DOHH2 (cell line): ENCODE measurements around the gene SUPT3H.

Source experiments
- H3F3A ChIP-seq: fragments of 200-600 bp; sonication (generic), shearing (Covaris generic); 2 replicates; pipeline ENCODE4 v1.6.0; 2016; ENCODE audit warnings: antibody characterized with exemption, mild to moderate bottlenecking; ENCODE audit not compliant: control insufficient read depth, insufficient read depth
- H3K27ac ChIP-seq: fragments of 200-600 bp; sonication (generic); 2 replicates; pipeline ENCODE4 v1.5.1; 2014; ENCODE audit warnings: low read depth, mild to moderate bottlenecking, low read length, moderate library complexity
- H3K27me3 ChIP-seq: fragments of 200-600 bp; sonication (generic); 2 replicates; pipeline ENCODE4 v1.6.1; 2014; ENCODE audit warnings: mild to moderate bottlenecking, low read length, mixed read lengths; ENCODE audit not compliant: control insufficient read depth
- H3K36me3 ChIP-seq: fragments of 200-600 bp; sonication (generic); 2 replicates; pipeline ENCODE4 v1.6.1; 2014; ENCODE audit warnings: mild to moderate bottlenecking, low read length, moderate library complexity, mixed read lengths; ENCODE audit not compliant: control insufficient read depth
- H3K4me1 ChIP-seq: fragments of 200-600 bp; sonication (generic); 2 replicates; pipeline ENCODE4 v1.6.1; 2014; ENCODE audit warnings: mild to moderate bottlenecking, low read length, mixed read lengths; ENCODE audit not compliant: control insufficient read depth
- H3K4me2 ChIP-seq: fragments of 200-600 bp; sonication (generic); 2 replicates; pipeline ENCODE4 v1.6.0; 2014; ENCODE audit warnings: mild to moderate bottlenecking, low read length, moderate library complexity
- H3K4me3 ChIP-seq: fragments of 200-600 bp; sonication (generic); 2 replicates; pipeline ENCODE4 v1.5.1; 2014; ENCODE audit warnings: mild to moderate bottlenecking, low read length, mixed read lengths
- H3K79me2 ChIP-seq: fragments of 200-600 bp; sonication (generic); 2 replicates; pipeline ENCODE4 v1.6.1; 2014; ENCODE audit warnings: mild to moderate bottlenecking, low read length, mixed read lengths; ENCODE audit not compliant: control insufficient read depth
- H3K9me2 ChIP-seq: fragments of 200-600 bp; sonication (generic); replicated peaks from 2 replicates; pipeline ENCODE4 v1.6.1; 2014; ENCODE audit warnings: mild to moderate bottlenecking, low read length, mixed read lengths; ENCODE audit not compliant: control insufficient read depth
- H3K9me3 ChIP-seq: fragments of 200-600 bp; sonication (generic); 2 replicates; pipeline ENCODE4 v1.6.1; 2014; ENCODE audit warnings: antibody characterized with exemption, low read length, mixed read lengths; ENCODE audit not compliant: control insufficient read depth, insufficient read depth
- H4K20me1 ChIP-seq: fragments of 200-600 bp; sonication (generic); 2 replicates; pipeline ENCODE4 v1.6.0; 2014; ENCODE audit warnings: low read depth, mild to moderate bottlenecking, antibody characterized with exemption, low read length, moderate library complexity; ENCODE audit not compliant: control insufficient read depth, insufficient read depth
- EZH2phosphoT487 ChIP-seq: fragments of 200-600 bp; sonication (generic); IDR thresholded peaks from 2 replicates; pipeline ENCODE4 v1.6.1; 2017; ENCODE audit warnings: borderline replicate concordance, mild to moderate bottlenecking, antibody characterized with exemption, low read length, moderate library complexity, mixed read lengths
- TF ChIP-seq, protein P1 (sequence below): fragments of 200-600 bp; sonication (generic); IDR thresholded peaks from one replicate; pipeline ENCODE4 v1.5.1; 2014; ENCODE audit warnings: antibody characterized with exemption, mild to moderate bottlenecking, low read depth, low read length; ENCODE audit not compliant: poor library complexity, severe bottlenecking

Gene SUPT3H

DNA sequence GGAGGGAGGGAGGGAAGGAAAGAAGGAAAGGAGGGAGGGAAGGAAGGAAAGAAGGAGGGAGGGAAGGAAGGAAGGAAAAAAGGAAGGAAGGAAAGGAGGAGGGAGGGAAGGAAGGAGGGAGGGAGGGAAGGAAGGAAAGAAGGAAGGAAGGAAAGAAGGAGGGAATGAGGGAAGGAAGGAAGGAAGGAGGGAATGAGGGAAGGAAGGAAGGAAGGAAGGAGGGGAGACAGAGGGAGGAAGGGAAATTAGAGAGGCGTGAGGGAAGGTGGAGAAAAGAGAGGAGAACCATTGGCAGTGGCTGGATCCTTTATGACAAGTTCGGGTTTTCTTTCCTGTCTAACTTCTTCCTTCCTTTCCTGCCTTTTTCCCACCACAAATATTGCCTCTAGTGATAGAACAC lies 22.3 kb upstream of the SUPT3H start:
- no peak overlapping the region for H3K27ac ChIP-seq
- no peak for TF ChIP-seq EZH2phosphoT487
- TF ChIP-seq, protein P1, sequence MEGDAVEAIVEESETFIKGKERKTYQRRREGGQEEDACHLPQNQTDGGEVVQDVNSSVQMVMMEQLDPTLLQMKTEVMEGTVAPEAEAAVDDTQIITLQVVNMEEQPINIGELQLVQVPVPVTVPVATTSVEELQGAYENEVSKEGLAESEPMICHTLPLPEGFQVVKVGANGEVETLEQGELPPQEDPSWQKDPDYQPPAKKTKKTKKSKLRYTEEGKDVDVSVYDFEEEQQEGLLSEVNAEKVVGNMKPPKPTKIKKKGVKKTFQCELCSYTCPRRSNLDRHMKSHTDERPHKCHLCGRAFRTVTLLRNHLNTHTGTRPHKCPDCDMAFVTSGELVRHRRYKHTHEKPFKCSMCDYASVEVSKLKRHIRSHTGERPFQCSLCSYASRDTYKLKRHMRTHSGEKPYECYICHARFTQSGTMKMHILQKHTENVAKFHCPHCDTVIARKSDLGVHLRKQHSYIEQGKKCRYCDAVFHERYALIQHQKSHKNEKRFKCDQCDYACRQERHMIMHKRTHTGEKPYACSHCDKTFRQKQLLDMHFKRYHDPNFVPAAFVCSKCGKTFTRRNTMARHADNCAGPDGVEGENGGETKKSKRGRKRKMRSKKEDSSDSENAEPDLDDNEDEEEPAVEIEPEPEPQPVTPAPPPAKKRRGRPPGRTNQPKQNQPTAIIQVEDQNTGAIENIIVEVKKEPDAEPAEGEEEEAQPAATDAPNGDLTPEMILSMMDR = no peak
- no peaks in the 10 kb centered on the region for H3F3A ChIP-seq
- no peaks in the 10 kb centered on the region for H3K9me2 ChIP-seq
- peaks cover 11% of the 10 kb centered on the region; the same call in 1 of the 2 replicates for H3K27me3 ChIP-seq
- H3K79me2 ChIP-seq = no peaks in the 10 kb centered on the region
- H3K36me3 ChIP-seq = no peaks in the 10 kb centered on the region
- no peak overlapping the region for H3K4me2 ChIP-seq
- H3K4me1 ChIP-seq = no peaks in the 10 kb centered on the region
- no peaks in the 10 kb centered on the region for H3K9me3 ChIP-seq
- H4K20me1 ChIP-seq = no peaks in the 10 kb centered on the region
- no peak overlapping the region for H3K4me3 ChIP-seq

DNA sequence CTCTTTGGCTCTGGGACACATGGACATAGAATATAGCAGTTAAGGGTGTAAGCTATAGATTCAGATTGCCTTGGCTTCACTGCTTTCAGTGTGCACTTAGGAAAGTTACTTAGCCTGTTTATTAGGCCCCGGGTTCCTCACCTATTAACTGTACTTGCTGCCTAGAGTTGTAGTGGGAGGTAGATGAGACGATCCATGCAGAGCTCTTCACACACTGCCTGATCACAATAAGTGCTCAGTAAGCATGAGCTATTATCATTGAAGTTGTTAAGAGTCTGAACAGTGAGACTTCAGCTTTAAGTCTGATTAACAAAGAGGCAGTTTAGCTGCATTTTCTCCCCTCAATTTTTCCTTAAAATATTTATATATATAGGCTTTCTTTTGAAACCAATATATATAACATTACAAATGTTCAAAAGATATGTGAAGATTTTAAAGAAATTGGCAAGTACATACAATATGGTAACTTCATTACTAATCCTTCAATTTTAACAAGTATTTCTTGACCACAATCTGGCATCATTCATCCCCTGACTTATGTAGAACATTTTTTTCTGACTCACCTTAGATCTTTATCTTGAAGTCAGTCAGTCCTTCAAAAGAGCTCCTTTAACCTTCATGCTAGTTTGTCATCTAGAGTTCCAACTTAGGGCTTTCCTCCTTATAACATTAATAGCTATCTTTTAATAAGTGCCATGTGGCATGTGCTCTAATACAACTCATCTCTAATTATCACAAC lies 20.5 kb upstream of the SUPT3H start:
- Histone ChIP-seq H3F3A (no peaks in the 10 kb centered on the region), H3K27me3 (peaks cover 11% of the 10 kb centered on the region; the same call in 1 of the 2 replicates), H3K9me2 (no peaks in the 10 kb centered on the region), H4K20me1 (no peaks in the 10 kb centered on the region), H3K9me3 (no peaks in the 10 kb centered on the region), H3K4me3 (no peak overlapping the region), H3K27ac (no peak overlapping the region), H3K4me1 (no peaks in the 10 kb centered on the region), H3K4me2 (no peak overlapping the region), H3K79me2 (no peaks in the 10 kb centered on the region), H3K36me3 (no peaks in the 10 kb centered on the region)
- TF ChIP-seq EZH2phosphoT487 = no peak
- TF ChIP-seq, protein P1 = no peak

DNA sequence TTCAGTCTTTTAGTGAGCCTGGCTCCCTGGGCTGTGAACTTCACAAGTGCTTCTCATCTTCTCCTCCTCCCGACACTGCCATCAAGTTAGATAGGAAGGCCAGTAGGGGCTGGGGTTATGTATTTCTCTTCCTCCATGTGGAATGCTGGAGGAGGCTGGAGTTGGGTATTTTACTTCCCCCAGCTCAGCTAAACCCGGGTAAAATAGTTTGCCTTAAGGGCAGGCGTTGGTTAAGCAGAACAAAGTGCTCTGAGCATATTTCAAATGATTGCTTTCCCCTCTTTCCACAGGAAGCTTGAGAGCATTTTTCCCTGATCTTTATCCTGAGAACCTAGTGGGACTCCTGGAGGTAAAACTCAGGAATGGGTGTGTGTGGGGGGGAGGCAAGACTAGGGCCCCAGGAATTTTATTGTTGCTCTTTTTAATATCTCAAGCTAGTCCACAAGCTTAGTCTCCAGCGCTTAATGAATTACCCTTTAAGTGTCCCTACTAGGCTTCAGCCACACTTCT lies 16.9 kb upstream of the SUPT3H start:
- Histone ChIP-seq H3K27ac (no peak overlapping the region), H3K36me3 (no peaks in the 10 kb centered on the region), H3K9me2 (no peaks in the 10 kb centered on the region), H3K4me2 (no peak overlapping the region), H3K79me2 (no peaks in the 10 kb centered on the region), H3K9me3 (no peaks in the 10 kb centered on the region), H3K27me3 (no peaks in the 10 kb centered on the region), H3K4me3 (no peak overlapping the region), H3K4me1 (no peaks in the 10 kb centered on the region), H4K20me1 (no peaks in the 10 kb centered on the region), H3F3A (no peaks in the 10 kb centered on the region)
- no peak for TF ChIP-seq EZH2phosphoT487
- TF ChIP-seq, protein P1 = no peak
